IPS DF 4.7 (cell line): ENCODE measurements around the gene CYB5A.

Experiments used
- DNase-seq: peaks from one replicate; pipeline ENCODE4 v3.0.0-alpha.2; 2013; ENCODE audit warnings: low spot score; ENCODE audit errors: extremely low read depth

The CYB5A gene

DNA sequence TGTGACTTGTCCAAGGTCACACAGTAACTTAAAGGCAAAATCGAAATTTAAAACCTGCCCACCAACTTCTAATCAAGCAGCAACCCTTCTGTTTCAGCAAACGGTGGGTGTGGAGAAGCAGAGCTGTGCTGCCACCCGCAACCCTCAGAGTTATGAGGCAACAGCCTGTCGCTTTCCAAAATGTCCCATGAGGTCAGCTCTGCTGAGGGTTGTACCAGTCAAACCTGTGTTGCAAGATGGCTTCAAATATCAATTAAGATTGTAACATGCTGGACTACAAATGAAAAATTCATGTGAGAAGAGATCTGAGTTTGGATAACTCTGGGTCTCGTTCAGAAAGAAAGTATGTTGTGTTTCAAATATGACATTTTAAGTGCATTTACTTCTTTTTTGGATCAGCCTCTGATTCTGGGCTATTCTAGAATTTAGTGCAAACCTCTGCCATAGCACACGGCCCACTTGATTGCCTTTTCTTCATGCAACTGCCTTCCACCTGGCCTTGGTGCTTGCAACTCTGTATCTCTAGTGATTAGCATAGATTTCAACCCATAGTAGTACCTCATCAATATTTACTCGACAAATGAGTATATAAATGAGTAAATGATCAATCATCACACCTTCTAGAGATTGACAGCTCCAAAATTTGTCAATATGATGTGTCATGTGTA is 74.2 kb downstream of the CYB5A start:
- DNase-seq, result no peak

DNA sequence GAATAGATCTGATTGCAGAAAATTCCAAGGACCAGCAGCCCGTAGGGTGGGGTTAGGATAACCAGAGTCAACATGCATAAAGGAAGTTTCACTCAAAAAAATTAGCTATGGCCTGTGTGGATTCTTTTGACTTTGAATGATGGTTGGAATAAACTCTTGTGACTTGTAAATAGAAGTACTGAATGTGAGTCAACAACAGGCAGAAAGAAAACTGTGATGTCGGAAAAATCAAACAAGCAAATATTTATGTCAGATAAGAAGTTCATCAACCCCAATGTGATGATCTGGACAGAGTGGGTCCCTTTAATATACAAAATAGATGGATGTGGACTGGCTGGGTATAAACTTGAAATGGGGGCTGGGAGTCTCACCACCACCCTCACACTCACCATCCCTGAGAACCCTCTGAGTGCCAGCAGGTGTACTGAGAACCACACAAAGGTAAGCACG is 75.1 kb downstream of the CYB5A start:
- DNase-seq, result no peak

- no peak for DNase-seq
Observed at GRCh38 chr18:74215863-74216262, 75.9 kb downstream of the CYB5A start.

GRCh38 chr18:74213429-74213828 is 78.3 kb downstream of the CYB5A start:
- no peak for DNase-seq

- no peak for DNase-seq
Observed at GRCh38 chr18:74204526-74205152, 87.1 kb downstream of the CYB5A start.

DNA sequence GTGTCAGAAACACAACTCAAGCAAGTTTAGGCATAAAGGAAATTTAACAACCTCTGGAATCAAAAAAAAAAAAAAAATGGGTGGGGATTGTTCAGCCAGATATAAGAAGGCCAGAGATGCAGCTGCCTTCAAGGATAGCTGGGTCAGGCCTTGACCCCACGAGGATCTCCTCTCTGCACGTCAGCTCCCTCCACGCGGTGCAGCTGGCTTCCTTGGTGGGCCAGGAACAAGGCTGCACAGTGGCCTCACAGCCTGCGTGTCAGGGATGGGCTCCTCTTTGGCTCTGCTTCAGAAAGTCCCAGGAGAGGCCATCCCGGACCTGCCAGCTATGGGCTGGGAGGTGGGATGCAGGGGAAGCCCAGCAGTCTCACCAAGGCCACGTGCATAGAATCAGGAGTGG is 88.0 kb downstream of the CYB5A start:
- no peak for DNase-seq
